ENCODE measurements around the gene MRRF.

MRRF gene, protein sequence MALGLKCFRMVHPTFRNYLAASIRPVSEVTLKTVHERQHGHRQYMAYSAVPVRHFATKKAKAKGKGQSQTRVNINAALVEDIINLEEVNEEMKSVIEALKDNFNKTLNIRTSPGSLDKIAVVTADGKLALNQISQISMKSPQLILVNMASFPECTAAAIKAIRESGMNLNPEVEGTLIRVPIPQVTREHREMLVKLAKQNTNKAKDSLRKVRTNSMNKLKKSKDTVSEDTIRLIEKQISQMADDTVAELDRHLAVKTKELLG

GRCh38 chr9:122264360-122265148, at the start of gene MRRF, which contains the start of gene RBM18:
Gene MRRF, plus strand, starts transcription at chr9:122264882. Its CDS starts 6,010 bp downstream, at chr9:122270892.
Gene RBM18, minus strand, starts transcription at chr9:122264840. Its CDS starts 3,348 bp downstream, at chr9:122261492.
- peak; percentile 93 for DNase-seq (ENCODE audit: low spot score)

GRCh38 chr9:122215663-122216062, 49.0 kb upstream of the MRRF start:
- DNase-seq (ENCODE audit: low spot score), result no peak

DNA sequence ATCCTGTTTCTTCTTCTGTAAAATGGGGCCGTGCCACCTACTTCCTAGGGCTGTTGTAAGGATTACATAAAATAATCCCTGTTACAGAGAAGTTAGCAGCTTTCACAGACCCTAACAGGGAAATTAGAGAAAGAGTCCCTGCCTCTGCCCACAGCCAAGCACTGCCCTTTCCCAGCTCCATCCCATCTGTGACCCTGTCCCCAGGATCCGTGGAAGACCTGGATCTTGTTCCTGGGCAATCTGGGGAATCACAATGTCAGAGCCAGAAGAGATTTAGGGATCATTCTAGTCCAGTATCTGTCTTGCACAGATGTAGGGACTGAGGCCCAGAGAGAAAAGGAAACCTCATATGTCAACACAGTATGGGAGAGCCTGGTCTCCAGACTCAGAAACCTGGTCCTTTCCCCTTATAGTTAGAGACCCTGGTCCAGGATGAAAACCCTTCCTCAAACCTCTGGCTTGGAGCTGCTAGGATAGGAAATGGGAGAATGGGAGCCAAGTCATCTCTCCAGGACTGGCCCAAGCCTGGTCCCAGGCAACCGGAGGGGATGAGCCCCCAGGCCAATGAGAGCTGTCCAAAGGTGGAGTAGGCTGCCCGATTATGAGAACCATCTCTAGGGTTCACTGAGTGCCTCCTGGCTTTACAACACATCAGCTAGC, 48.4 kb upstream of the MRRF start:
- DNase-seq (ENCODE audit: low spot score), result no peak

DNA sequence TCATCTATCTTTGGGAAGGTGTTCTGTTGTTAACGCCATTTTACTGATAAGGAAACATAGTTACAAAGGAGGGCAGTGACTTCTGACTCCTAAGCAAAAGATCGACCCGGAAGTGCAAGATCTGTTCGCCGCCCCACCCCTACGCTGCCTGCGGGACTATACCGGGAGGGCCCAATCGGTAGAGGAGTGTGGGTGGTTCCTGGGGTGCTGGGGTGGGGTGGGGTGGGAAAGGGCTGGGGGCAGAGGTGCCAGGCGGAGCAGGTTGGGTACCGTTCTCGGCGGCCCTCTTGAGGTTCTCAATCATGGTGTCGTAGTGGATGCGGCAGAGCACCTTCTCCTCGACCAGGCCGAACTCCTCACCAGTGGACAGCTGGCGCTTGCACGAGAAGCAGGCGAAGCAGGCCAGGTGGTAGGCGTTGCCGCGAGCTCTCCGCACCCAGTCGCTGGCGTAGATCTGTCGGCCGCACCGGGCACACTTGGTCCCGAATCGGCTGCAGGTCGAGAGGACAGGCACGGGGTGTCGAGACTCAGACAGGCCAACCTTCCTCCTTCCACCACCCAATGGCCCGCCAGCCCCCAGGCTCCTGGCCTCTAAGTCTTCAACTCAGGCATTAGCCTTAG, 47.8 kb upstream of the MRRF start:
- DNase-seq (ENCODE audit: low spot score), result no peak

GRCh38 chr9:122217640-122218039, 47.0 kb upstream of the MRRF start:
- DNase-seq (ENCODE audit: low spot score), result no peak

- DNase-seq (ENCODE audit: low spot score), result no peak
These were observed 46.4 kb upstream of the MRRF start for GRCh38 chr9:122218071-122218934.

GRCh38 chr9:122218935-122219855, 45.5 kb upstream of the MRRF start:
- DNase-seq (ENCODE audit: low spot score), result no peak

GRCh38 chr9:122219856-122220672, 44.6 kb upstream of the MRRF start:
- DNase-seq (ENCODE audit: low spot score), result no peak

- no peak for DNase-seq (ENCODE audit: low spot score)
These were observed 44.0 kb upstream of the MRRF start for GRCh38 chr9:122220673-122221182.

DNA sequence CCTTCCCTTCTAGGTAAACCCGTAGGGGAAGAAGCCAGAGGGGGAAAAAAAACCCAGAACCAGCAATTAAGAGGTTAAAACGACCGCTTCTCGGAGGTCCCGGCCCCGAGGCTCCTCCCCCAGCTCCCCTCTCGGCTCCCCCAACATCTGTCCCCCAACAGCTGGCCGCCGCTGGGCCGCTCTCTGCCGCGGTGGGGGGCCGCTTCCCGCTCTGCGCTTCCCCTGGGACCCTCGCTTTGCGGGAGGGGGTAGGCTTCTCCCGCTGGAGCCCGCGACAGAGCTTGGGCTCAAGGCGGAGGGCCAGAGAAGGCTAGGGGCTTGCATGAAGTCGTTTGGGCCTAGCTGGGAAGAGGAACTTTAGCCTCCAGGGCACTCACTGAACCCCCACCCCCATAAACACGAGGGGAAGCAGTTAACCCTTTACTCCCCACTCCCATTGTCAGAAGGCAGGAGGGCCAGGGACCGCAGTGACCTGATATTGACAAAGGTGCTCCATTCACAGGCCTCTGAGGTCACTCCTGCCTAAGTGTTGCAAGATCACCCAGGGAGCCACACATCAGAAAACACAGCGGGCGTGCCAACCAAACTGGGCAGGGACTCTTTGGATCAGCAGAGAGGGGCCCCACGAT, 43.4 kb upstream of the MRRF start:
- no peak for DNase-seq (ENCODE audit: low spot score)

GRCh38 chr9:122222791-122223190, 41.9 kb upstream of the MRRF start:
- DNase-seq (ENCODE audit: low spot score), result no peak

DNA sequence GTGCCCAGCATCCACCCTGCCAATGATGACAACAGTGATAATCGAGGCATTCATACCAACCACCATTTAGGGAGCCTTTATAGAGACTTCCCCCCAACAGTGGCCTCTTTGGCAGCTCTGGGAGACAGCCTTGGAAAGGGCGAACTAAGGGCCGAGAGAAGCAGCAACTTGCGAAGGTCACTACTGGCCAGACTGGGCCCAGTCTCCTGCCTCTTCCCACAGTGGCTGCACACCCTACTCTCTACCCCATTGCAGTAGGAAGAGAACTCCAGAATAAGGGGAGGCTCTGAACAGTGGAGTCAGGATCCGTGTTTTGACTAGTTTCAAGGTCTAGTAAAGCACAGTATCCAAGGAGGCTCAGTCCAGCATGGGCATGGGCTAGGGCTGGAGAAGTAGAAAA, 41.2 kb upstream of the MRRF start:
- DNase-seq (ENCODE audit: low spot score), result no peak

GRCh38 chr9:122225312-122226141, 39.2 kb upstream of the MRRF start:
- no peak for DNase-seq (ENCODE audit: low spot score)

DNA sequence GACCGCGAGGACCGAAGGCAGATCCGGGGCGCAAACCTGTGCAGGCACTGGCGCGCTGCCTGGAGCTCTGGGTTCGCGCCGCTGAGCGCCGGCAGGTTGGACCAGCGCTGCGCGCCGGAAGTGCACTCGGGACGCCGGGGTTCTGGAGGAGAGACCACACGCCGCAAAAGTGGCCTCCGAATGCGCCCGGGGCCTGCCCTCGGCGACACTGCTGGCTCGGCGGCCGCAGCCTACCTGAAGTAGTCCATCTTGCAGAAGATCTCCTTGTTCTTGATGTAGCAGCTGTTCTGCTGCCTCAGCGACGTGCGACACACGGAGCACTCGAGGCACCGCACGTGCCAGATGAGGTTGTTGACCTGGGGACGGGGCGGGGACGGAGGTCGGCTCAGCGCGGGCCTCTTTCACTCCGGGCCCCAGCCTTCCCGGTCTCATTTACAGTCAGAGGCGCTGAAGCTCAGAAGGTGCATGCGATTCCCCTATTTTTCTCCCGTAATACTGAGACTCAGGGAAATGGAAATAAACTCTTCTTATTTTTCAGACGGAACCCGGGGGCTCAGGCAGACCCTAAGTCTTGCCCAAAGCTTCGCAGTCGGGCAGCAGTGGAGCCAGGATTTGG, 38.4 kb upstream of the MRRF start:
- no peak for DNase-seq (ENCODE audit: low spot score)

GRCh38 chr9:122226758-122227574, 37.7 kb upstream of the MRRF start:
- DNase-seq (ENCODE audit: low spot score), result no peak

GRCh38 chr9:122227575-122227900, 37.1 kb upstream of the MRRF start:
- no peak for DNase-seq (ENCODE audit: low spot score)

DNA sequence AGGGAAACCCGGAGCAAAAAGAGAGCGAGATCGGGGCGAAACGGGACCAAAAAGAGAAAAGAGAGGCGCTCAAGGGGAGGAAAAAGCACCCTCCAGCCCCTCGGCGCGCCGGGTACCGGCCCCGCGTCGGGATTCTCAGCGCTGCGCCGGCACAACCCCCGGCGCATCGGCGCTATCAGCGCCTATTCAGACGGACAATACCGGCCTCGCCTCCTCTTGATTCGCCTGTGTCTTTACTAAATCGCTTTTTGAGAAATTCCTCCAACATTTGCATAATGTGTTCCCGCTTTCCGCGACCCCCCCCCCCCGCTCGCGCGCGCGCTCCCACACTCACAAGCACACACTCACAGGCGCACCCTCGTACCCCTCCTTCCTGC, 36.5 kb upstream of the MRRF start:
- no peak for DNase-seq (ENCODE audit: low spot score)

Measured in NAMALWA (cell line).